EL (cell line): ENCODE results near the gene HCN4.
"Not testable (repeated sequence)": the region's sequence is repeated elsewhere in the genome, so short reads cannot be mapped to it uniquely, and the experiment has no call there.

Source experiments
- DNase-seq: peaks from one replicate; pipeline ENCODE4 v3.0.0-alpha.2; 2016

Gene HCN4

GRCh38 chr15:73368301-73369136 lies at the start of gene HCN4:
Gene HCN4, minus strand, starts transcription at chr15:73368958. Its CDS starts 688 bp downstream, at chr15:73368270.
- DNase-seq: no peak

GRCh38 chr15:73414876-73415275 lies 46.1 kb upstream of the HCN4 start:
- DNase-seq: no peak

- no peak for DNase-seq
Observed at GRCh38 chr15:73403171-73403570, 34.4 kb upstream of the HCN4 start.

GRCh38 chr15:73400222-73400621 lies 31.5 kb upstream of the HCN4 start:
- DNase-seq: not testable (repeated sequence)

GRCh38 chr15:73398861-73399260 lies 30.1 kb upstream of the HCN4 start:
- no peak for DNase-seq

- DNase-seq: no peak
Observed at GRCh38 chr15:73397461-73397860, 28.7 kb upstream of the HCN4 start.

GRCh38 chr15:73395671-73396070 lies 26.9 kb upstream of the HCN4 start:
- DNase-seq: no peak

GRCh38 chr15:73394782-73395181 lies 26.0 kb upstream of the HCN4 start:
- DNase-seq: no peak

GRCh38 chr15:73393336-73393735 lies 24.6 kb upstream of the HCN4 start:
- no peak for DNase-seq

- DNase-seq: no peak
Observed at GRCh38 chr15:73392025-73392424, 23.3 kb upstream of the HCN4 start.

- no peak for DNase-seq
Observed at GRCh38 chr15:73391128-73391872, 22.5 kb upstream of the HCN4 start.

GRCh38 chr15:73389971-73390544 lies 21.3 kb upstream of the HCN4 start:
- DNase-seq: no peak

- DNase-seq: no peak
Observed at GRCh38 chr15:73389539-73389938, 20.8 kb upstream of the HCN4 start.

- DNase-seq: peak; percentile 84
Observed at GRCh38 chr15:73388256-73388781, 19.6 kb upstream of the HCN4 start.

GRCh38 chr15:73387507-73388255 lies 18.9 kb upstream of the HCN4 start:
- peak; percentile 29 for DNase-seq

- no peak for DNase-seq
Observed at GRCh38 chr15:73386886-73387506, 18.2 kb upstream of the HCN4 start.

GRCh38 chr15:73386238-73386637 lies 17.5 kb upstream of the HCN4 start:
- DNase-seq: no peak

- no peak for DNase-seq
Observed at GRCh38 chr15:73385205-73385604, 16.4 kb upstream of the HCN4 start.

- no peak for DNase-seq
Observed at GRCh38 chr15:73383310-73384189, 14.8 kb upstream of the HCN4 start.

GRCh38 chr15:73382115-73382514 lies 13.4 kb upstream of the HCN4 start:
- no peak for DNase-seq

GRCh38 chr15:73380661-73381060 lies 11.9 kb upstream of the HCN4 start:
- no peak for DNase-seq
